HG03571 (cell line): ENCODE results near the gene UNK.
"Not testable (repeated sequence)": the region's sequence is repeated elsewhere in the genome, so short reads cannot be mapped to it uniquely, and the experiment has no call there.

Source experiments
- ATAC-seq: cut with Tn5 transposase; IDR thresholded peaks from one replicate; pipeline ENCODE4 v1.9.1; 2021; ENCODE audit not compliant: unreplicated experiment

Gene UNK

DNA sequence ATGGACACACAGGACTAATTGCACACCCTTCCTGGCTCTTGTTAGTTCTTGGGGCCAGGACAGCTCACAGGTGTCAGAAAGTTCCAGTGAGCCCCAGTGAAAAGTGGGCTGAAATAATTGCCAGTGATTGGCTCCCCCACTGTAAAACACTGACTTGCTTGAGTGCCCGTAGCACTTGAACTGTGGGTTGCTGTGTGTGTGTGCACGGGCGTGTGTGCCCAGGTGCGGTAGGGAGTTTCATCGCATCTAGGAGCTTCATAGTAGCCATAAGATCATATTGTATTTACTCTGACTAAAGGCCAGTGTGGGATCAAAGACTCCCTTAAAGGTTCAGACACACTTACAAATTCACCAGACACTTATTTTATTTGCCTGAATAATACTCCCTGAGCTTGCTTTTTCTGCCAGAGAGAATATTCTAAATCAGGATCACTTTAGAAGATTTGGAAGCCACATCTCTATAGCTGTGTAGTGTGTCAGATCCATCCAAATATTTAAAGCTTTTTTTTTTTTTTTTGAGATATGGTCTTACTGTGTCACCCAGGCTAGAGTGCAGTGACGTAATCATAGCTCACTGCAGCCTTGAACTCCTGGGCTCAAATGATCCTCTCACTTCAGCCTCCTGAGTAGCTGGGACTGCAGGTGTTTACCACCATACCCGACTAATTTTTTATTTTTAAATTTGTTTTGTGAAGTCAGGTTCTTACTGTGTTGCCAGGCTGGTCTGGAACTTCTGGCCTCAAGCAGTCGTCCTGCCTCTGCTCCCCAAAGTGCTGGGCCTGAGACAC, 11.4 kb downstream of the UNK start:
- ATAC-seq, result no peak

DNA sequence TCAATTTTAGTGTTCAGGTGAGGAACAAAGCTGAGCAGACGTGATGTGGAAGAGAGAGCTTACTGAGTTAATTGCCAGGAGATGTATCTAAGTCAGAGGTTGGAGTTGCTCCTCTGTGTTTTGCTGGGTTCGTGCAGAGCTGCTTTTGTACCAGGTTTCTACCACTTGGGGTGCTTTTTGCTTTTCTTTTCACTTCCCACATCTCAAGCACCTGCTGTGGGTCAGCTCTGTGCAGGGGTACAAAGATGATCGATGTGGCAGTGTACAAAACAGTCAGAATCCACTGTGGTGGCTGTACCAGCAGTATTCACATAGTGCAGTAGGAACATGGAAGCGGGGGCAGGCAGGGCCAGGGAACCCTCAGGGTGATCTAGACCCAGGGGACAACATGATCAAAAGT, 14.8 kb downstream of the UNK start:
- ATAC-seq, result no peak

DNA sequence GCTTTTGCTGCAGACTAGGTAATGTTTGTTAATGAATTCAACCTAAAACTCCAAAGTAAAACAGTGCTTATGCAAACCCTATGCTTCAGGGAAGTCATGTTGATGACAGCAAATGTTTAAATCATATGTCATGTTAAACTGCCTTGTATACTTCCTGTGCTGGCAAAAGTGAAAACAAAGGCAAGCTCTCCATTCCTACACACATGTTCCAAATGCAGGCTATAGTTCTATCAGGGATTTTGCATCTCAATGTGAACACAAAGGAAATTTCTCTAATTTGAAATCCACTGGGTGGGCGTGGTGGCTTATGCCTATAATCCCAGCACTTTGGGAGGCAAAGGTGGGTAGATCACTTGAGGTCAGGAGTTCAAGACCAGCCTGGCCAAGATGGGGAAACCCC, 19.3 kb downstream of the UNK start:
- ATAC-seq, result no peak

DNA sequence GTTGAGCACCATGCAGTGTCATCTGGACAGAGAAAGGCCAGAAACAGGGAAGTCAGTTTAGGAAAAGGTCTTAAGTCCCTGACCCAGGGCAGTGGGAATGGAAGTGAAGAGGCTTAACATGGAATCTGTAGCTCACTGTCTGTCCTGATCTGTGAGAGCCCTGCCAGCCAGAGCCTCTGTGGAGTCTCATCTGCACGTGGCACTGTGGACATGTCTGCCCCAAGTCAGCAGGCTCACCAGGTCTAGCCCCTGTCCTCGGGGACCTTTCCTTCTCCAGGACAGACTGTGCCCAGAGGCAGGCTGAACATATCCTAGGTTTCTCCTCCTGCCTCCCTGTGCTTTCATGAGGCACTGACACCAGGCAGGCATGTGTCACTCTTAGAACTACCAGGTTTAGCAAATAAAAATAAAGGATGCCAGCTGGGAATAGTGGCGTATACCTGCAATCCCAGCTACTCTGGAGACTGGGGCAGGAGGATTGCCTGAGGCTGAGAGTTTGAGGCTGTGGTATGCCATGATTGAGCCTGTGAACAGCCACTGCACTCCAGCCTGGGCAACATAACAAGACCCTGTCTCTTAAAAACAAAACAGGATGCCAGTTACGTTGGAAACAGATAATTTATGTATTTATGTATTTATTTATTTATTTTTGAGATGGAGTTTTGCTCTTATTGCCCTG, 22.4 kb downstream of the UNK start:
- ATAC-seq, result no peak

DNA sequence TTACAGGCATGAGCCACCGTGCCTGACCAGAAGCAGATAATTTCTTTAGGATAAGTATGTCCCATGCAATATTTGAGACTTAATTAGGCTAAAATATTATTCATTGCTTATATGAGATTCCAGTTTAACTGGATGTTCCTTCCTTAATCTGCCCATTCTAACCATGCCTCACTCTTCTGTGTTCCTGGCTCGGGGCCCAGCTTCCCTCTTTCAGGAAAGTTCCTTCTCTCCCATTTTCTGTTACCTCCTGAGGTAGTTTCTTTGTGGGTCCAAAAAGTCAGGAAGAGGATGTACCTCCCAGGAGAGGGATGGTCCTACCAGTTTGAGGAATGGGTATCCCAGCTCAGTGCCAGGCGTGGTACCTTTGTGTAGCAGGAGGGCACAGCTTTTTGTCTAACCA, 23.3 kb downstream of the UNK start:
- ATAC-seq, result no peak

DNA sequence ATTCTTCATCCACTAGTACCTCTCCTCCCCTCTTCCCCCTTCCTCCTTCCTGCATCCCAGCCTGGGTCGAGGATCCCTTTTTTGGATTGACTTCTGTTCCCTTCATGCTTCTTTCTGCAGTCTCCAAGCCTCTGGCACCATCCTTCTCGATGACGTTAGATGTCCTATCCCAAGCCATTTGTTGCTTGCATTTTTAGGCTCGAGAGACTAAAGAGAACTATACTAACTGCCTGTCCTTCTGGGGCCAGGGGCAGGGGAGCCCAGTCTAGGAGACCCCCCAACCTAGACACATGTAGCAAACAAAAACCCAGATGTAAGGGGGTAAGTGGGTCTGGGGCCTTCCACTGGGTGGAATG, 23.9 kb downstream of the UNK start:
- ATAC-seq, result no peak

DNA sequence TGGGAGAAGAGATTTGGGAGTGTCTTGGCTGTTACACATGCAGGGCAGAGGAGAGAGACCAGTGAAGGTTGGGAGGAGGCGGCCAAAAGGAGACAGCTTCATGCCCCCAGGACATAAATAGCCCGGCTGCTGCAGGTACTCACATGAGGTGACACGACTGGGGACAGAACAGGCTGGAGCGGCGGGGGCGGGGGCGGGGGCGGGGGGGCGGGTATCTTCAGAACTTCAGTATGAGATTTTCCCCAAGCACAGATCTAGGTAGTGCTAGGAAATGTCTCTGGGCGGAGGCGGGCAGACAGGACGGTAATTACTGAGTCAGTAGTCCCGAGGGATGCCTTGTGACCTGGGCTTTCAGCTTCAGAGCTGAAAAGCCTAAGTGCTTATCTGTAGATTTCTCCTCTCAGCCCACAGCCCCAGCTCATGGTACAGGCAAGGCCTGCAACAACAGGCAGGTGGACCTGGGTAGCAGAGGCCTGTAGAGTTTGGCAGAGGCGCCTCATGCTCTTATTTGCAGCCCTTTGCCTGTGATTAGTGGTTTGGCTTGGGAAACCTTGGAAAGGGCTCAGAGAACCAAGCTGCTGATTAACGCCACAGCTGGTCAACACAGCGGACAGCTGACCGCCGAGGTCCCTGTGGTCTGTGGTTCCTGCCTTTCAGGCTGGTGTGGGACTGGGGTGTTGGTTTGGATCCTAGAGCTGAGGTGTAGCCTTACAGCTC, 24.5 kb downstream of the UNK start:
- no peak for ATAC-seq

DNA sequence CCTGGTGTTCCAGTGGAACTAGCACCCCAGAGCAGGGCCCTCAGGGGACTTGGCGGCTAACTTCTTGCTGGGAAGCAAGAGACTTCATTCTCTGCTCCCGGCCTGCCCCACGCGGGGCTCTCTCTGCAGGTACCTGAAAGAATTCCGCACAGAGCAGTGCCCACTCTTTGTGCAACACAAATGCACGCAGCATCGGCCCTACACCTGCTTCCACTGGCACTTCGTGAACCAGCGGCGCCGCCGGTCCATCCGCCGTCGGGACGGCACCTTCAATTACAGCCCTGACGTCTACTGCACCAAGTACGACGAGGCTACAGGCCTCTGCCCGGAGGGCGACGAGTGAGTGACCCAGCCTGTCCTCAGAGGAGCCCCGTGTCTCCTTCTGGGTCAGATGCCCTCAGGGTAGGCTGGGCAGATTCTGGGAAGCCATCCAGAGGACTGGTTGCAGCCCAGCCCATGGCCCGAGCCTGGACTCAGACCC, 25.1 kb downstream of the UNK start:
- no peak for ATAC-seq

DNA sequence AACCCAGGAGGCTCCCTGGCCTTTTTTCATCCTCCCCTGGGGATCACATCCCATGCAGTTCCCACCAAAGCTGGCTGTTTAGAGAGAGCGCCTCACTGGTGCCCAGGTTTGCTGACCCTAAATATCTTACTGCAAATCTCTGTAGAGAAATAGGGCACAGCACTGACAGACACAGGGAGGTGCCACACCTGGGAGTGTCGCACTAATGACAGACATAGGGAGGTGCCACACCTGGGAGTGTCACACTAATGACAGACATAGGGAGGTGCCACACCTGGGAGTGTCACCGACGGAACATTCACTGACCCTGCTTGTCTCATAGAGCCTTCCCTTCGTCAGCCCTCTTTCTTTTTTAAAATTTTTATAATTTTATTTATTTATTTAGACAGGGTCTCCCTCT, 25.6 kb downstream of the UNK start:
- no peak for ATAC-seq

DNA sequence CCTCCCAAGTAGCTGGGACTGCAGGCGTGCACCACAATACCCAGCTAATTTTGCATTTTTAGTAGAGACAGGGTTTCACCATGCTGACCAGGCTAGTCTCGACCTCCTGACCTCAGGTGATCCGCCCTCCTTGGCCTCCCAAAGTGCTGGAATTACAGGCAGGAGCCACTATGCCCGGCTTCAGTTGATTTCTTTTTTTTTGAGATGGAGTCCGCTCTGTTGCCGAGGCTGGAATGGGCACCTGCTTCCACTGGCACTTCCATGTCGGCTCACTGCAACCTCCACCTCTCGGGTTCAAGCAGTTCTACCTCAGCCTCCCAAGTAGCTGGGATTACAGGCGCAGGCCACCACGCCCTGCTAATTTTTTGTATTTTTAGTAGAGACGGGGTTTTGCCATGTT, 26.1 kb downstream of the UNK start:
- not testable (repeated sequence) for ATAC-seq

DNA sequence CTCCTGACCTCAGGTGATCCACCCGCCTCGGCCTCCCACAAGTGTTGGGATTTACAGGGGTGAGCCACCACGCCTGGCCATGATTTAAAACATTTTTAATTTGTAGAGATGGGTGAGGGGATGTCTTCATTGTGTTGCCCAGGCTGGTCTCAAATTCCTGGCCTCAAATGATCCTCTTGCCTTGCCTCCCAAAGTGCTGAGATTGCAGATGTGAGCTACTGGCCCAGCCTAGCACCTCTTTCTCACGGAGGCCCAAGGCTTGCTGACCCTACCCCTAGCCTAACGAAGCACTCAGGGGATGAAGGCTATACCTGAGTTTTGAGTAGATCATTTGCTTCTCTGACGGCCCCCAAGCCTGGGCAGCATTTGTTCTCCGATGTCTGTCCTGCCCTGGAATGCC, 26.6 kb downstream of the UNK start:
- no peak for ATAC-seq

DNA sequence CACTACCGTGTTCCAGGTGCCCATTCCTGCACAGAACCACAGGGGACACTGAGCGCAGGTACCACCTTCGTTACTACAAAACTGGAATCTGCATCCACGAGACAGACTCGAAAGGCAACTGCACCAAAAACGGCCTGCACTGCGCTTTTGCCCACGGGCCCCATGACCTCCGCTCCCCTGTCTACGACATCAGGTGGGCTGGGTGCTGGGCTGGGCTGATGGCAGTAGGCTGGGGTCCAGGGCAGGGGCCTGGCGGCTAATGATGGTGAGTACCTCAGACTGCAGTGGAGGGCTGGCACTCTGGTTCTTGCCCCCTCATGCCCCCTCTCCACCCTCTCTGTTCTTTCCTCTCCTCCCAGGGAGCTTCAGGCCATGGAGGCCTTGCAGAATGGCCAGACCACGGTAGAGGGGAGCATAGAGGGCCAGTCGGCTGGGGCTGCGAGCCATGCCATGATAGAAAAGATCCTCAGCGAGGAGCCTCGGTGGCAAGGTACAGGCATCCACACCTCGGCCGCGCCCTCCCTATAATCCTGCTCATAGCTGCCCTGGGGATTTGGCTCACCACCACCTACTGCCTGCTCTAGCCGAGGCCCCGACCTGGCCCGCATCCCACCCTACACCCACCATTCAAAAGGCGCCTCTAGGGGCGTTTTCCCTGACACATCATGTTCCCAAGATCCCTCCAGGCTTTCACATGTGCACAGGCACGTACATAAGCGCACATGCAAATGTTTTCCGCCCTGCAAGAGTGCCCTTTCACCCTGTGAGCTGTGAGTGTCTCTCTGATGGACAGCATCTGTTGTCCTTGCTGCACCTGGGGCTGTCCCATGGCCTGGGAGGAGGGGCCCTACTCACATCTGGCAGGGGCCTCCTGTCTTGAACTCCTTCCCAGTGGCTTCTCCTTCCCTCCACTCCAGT, 27.7 kb downstream of the UNK start:
- no peak for ATAC-seq

DNA sequence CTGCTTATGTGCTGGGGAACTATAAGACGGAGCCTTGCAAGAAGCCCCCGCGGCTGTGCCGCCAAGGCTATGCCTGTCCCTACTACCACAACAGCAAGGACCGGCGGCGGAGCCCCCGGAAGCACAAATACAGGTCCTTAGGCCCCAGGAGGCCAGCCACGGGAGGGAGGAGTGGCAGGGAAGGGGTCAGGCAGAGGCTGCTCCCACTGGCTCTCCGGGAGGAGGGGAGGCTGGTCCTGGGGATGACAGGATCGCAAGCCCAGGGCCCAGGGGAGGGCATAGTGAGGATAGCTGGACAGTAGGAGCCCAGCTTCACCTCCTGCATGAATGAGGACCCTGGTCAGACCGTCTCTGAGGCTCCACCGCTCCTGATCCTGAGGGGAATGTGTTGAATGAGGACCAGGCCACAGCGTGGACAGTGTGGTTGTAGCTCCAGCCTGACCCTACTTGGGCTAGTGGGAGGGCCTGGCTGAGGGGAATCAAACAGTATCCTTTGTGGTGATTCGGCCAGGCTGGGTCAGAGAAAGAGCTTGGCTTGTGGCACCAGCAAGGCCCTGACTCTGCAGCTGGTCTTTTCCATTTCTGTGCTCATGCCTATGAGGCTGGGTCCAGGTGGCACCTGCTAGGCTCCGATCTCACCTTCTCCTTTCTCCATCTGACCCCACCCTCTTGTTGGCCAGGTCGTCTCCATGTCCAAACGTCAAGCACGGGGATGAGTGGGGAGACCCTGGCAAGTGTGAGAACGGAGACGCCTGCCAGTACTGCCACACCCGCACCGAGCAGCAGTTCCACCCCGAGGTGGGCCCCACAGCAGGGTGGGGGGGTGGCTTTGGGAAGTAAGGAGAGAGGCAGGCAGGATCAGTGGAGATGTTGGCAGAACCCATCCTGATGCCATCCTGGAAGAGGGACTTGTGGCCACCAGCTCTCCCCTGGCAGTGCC, 28.7 kb downstream of the UNK start:
- no peak for ATAC-seq

DNA sequence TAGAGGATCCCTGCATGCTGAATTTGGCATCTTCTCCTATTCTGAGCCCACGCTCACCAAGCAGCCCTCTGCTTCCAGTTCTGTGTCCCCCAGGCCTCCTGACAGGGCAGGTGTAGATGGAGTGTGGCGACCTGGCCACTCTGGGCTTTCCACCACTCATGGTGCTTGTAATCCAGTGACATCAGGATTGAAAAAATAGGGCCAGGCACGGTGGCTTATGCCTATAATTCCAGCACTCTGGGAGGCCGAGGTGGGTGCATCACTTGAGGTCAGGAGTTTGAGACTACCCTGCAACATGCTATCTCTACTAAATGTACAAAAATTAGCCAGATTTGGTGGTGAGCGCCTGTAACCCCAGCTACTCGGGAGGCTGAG, 29.4 kb downstream of the UNK start:
- ATAC-seq, result no peak

DNA sequence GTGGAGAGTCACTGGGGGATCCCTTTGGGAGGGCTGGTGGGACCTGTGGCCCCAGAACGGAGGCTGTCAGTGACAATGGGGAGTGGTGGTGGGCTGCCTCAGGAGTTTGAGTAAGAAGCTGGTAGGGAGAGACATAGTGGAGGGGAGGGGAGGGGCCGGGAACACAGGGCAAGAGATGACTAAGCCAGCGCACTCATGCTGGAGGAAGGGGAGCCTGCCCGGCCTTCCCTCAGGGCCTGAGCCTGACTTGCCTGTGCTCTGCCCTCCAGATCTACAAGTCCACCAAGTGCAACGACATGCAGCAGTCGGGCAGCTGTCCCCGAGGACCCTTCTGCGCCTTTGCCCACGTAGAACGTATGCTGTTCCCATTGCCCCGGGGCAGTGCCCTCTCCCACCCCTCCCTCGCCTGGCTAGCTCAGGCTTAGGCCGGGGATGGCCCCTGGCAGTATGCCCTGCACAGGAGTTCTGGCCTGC, 30.3 kb downstream of the UNK start:
- ATAC-seq, result no peak

DNA sequence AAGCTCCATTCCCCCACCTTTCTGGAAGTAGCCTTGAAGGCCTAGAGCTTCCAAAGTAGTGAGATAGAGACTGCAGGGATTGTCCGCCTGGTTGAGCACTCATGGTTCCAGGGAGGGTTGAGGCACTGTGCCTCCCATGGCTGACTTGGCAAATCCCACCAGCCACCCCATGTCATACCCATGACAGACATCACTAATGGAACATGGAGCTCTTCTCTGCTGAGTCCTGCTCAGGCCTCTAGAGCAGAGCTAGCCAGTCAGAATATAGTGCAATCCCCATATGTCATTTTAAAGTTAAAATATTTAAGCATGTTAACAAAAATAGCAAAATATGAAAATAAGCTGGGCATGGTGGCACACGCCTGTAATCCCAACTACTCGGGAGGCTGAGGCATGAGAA, 30.8 kb downstream of the UNK start:
- ATAC-seq, result no peak

DNA sequence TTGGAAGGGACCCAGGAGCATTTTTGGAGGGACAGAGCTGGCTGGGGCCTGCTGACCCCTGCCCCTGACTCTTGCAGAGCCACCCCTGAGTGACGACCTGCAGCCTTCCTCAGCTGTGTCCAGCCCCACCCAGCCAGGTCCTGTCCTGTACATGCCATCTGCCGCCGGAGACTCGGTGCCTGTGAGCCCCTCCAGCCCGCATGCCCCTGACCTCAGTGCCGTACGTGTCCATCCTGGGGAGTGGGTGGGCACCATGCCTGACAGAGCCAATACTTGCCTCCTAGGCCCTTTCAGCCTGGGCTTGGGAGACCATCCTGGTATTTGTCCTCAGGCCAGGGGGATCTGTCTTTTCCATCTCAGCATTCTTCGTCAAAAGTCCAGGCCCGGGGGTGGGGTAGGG, 32.1 kb downstream of the UNK start:
- ATAC-seq, result no peak

DNA sequence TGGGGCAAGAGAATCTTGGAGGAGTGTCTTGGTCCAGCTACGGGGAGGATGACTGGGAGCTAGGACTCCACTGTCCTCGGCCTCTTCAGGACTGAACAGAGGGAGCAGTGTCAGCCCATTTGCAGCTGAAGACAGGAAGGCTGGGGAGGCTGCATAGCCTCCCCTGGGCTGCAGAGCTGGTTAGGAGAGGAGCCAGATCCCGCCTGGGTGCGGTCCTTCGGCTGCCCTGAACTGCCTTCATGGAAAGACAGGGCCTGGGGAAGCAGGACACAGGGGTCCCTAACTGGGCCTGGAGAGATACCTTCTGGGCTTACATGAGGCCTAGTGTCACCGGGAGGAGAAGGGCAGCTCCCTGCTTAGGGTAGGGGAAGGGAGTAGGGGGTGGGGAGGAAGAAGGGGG, 33.0 kb downstream of the UNK start:
- ATAC-seq, result no peak

DNA sequence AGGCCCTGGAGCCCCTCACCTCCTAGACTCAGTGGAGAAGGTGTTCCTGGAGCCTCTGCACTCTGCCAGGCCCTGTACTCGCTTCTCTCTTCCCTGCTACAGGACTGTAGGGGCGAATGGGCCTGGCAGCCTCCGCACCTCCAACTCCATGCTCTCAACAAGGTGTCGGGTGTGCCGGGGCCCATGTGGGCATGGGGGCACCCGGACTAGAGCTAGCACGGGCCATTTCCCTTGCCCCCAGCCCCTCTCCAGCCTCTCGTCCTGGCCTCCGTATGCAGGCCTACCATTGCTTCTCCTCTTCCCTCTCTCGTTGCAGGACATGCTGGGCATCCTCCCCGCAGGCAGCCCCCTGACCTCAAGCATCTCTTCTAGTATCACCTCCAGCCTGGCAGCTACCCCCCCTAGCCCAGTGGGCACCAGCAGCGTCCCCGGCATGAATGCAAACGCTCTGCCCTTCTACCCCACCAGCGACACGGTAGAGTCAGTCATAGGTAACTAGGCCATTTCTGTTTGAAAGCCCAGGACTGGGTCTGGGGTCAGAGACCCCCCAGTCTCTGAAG, 33.8 kb downstream of the UNK start:
- no peak for ATAC-seq

DNA sequence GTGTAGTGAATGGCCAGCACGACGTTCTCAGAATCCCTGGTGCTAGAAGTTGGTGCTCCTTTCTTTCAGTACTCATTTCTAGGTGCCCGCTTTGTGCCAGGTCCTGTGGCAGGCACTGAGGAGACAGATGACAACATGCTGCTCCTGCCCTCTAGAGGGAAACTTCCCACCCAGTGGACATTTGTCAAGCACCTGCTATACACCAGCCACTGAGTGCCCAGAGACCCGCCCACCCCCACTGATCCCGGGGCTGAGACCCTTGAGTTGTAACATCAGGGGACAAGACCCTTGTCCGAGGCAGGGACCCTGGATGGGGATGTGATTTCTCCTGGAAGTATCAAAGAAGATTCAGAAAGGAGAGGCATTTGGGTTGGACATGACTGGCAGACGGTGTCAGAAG, 34.5 kb downstream of the UNK start:
- ATAC-seq, result no peak
